Measurements from ENCODE around the gene RS1.

- no peak for TF ChIP-seq CTCF (IDR thresholded peaks at IDR 0.05; ENCODE audit: low read depth, low read length)
- no peak for TF ChIP-seq EZH2phosphoT487 (IDR thresholded peaks at IDR 0.05; ENCODE audit: low read depth)
These were observed 16.1 kb upstream of the RS1 start for GRCh38 chrX:18687856-18688495.
